H1 (cell line): ENCODE results near the gene NCBP1.

ENCODE experiments used
- BACH1 ChIP-seq: IDR thresholded peaks from 2 replicates; pipeline ENCODE4 v1.6.1; 2012; ENCODE audit warnings: low read length, improper control_type of control experiment
- BRCA1 ChIP-seq: IDR thresholded peaks from 2 replicates; pipeline ENCODE4 v1.6.1; 2012; ENCODE audit warnings: low read depth, low read length, improper control_type of control experiment
- EP300 ChIP-seq, 2 experiments: IDR thresholded peaks; 1 replicate in 1 of 2; 2 replicates in 1 of 2; pipeline ENCODE4 v1.6.1; 2011 to 2012; ENCODE audit warnings: low read depth in 2 of 2, low read length in 2 of 2, mild to moderate bottlenecking in 2 of 2, borderline replicate concordance in 1 of 2, inconsistent platforms in 1 of 2, moderate library complexity in 1 of 2
- EZH2 ChIP-seq: fragments of 200-600 bp; sonication (generic); IDR thresholded peaks from 2 replicates; pipeline ENCODE4 v1.7.1; 2012; ENCODE audit warnings: low read depth, mild to moderate bottlenecking, moderate library complexity, low read length, inconsistent platforms; ENCODE audit not compliant: severe bottlenecking
- GABPA ChIP-seq: IDR thresholded peaks from 2 replicates; pipeline ENCODE4 v1.6.1; 2011; ENCODE audit warnings: mild to moderate bottlenecking, low read length, moderate library complexity, borderline replicate concordance; ENCODE audit not compliant: insufficient read depth
- POLR2A ChIP-seq, 2 experiments: IDR thresholded peaks; 1 replicate in 1 of 2; 2 replicates in 1 of 2; pipeline ENCODE4 v1.6.1; 2011; ENCODE audit warnings: low read depth in 2 of 2, low read length in 2 of 2, mild to moderate bottlenecking in 2 of 2; ENCODE audit errors: control extremely low read depth in 1 of 2
- RBBP5 ChIP-seq: IDR thresholded peaks from 2 replicates; pipeline ENCODE4 v1.7.1; 2012; ENCODE audit warnings: low read depth, mild to moderate bottlenecking, inconsistent platforms, low read length, moderate library complexity, borderline replicate concordance
- SIX5 ChIP-seq: IDR thresholded peaks from 2 replicates; pipeline ENCODE4 v1.6.1; 2011; ENCODE audit warnings: mild to moderate bottlenecking, low read depth, low read length
- SP2 ChIP-seq: IDR thresholded peaks from 2 replicates; pipeline ENCODE4 v1.6.1; 2012; ENCODE audit warnings: mild to moderate bottlenecking, low read length, inconsistent platforms
- SRF ChIP-seq: IDR thresholded peaks from 2 replicates; pipeline ENCODE4 v1.6.1; 2011; ENCODE audit warnings: mild to moderate bottlenecking, low read depth, low read length, moderate library complexity
- SUZ12 ChIP-seq: fragments of 200-600 bp; sonication (generic); IDR thresholded peaks from 2 replicates; pipeline ENCODE4 v1.6.1; 2012; ENCODE audit warnings: mild to moderate bottlenecking, inconsistent platforms, low read length, moderate library complexity, mixed read lengths
- TAF1 ChIP-seq: IDR thresholded peaks from 2 replicates; pipeline ENCODE4 v1.6.1; 2011; ENCODE audit warnings: mild to moderate bottlenecking, low read depth, low read length
- TEAD4 ChIP-seq: IDR thresholded peaks from 2 replicates; pipeline ENCODE4 v1.6.1; 2012; ENCODE audit warnings: low read depth, low read length, inconsistent platforms, mixed read lengths
- TF ChIP-seq, protein P1 (sequence below), 3 experiments: IDR thresholded peaks; 1 replicate in 2 of 3; 2 replicates in 1 of 3; pipeline versions ENCODE4 v1.5.1 to v1.6.1; 2011; ENCODE audit warnings: low read length in 3 of 3, mild to moderate bottlenecking in 3 of 3, inconsistent platforms in 2 of 3, low read depth in 1 of 3, moderate library complexity in 1 of 3; ENCODE audit not compliant: insufficient read depth in 1 of 3; ENCODE audit errors: control extremely low read depth in 1 of 3

- TF ChIP-seq EP300 (IDR thresholded peaks at IDR 0.05; ENCODE audit: borderline replicate concordance in 1 of 2, low read depth in 2 of 2, low read length in 2 of 2) = no peak
- TF ChIP-seq POLR2A (IDR thresholded peaks at IDR 0.05; ENCODE audit: control extremely low read depth in 1 of 2, low read depth in 2 of 2, low read length in 2 of 2) = no peak
- TF ChIP-seq GABPA = no peak
- no peak for TF ChIP-seq BRCA1
- TF ChIP-seq, protein P1, sequence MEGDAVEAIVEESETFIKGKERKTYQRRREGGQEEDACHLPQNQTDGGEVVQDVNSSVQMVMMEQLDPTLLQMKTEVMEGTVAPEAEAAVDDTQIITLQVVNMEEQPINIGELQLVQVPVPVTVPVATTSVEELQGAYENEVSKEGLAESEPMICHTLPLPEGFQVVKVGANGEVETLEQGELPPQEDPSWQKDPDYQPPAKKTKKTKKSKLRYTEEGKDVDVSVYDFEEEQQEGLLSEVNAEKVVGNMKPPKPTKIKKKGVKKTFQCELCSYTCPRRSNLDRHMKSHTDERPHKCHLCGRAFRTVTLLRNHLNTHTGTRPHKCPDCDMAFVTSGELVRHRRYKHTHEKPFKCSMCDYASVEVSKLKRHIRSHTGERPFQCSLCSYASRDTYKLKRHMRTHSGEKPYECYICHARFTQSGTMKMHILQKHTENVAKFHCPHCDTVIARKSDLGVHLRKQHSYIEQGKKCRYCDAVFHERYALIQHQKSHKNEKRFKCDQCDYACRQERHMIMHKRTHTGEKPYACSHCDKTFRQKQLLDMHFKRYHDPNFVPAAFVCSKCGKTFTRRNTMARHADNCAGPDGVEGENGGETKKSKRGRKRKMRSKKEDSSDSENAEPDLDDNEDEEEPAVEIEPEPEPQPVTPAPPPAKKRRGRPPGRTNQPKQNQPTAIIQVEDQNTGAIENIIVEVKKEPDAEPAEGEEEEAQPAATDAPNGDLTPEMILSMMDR (IDR thresholded peaks at IDR 0.05; ENCODE audit: control extremely low read depth in 1 of 3, insufficient read depth in 1 of 3, low read depth in 1 of 3, low read length in 3 of 3) = no peak
- TF ChIP-seq TEAD4 = no peak
- TF ChIP-seq SUZ12 = no peak
- TF ChIP-seq RBBP5 = no peak
- TF ChIP-seq EZH2 = no peak
- TF ChIP-seq TAF1 = no peak
- no peak for TF ChIP-seq SIX5
- TF ChIP-seq SRF = no peak
- no peak for TF ChIP-seq BACH1
- no peak for TF ChIP-seq SP2
Observed at GRCh38 chr9:97659771-97660170, 26.1 kb downstream of the NCBP1 start.
